NOMO-1 treated with dmso at 0.1 percent for 144 hours (cell line): Measurements from ENCODE around the gene GALE.
A peak's percentile ranks its signal among the peaks of the same experiment; 100 is the strongest.
"Not testable (repeated sequence)": the region's sequence is repeated elsewhere in the genome, so short reads cannot be mapped to it uniquely, and the experiment has no call there.

Experiments
- DNase-seq: peaks from one replicate; lab custom pipeline; 2025; ENCODE audit not compliant: unreplicated experiment; lab: John Stamatoyannopoulos, UW

Gene GALE

GRCh38 chr1:23800400-23801337, at the start of gene GALE:
GALE (minus strand) TSS chr1:23800754; CDS start chr1:23799007, 1,747 bp downstream.
- DNase-seq, result peak; percentile 94

- no peak for DNase-seq
These were observed 48.4 kb upstream of the GALE start for GRCh38 chr1:23848673-23849616.

GRCh38 chr1:23847482-23848095, 47.0 kb upstream of the GALE start:
- DNase-seq, result not testable (repeated sequence)

- no peak for DNase-seq
These were observed 44.6 kb upstream of the GALE start for GRCh38 chr1:23845163-23845562.

- no peak for DNase-seq
These were observed 43.1 kb upstream of the GALE start for GRCh38 chr1:23843644-23844043.

- DNase-seq, result peak; percentile 31
These were observed 37.9 kb upstream of the GALE start for GRCh38 chr1:23838401-23838866.

- no peak for DNase-seq
These were observed 37.4 kb upstream of the GALE start for GRCh38 chr1:23837908-23838307.

GRCh38 chr1:23836037-23836436, 35.5 kb upstream of the GALE start:
- DNase-seq, result no peak

GRCh38 chr1:23834156-23834555, 33.6 kb upstream of the GALE start:
- DNase-seq, result not testable (repeated sequence)

- DNase-seq, result no peak
These were observed 27.2 kb upstream of the GALE start for GRCh38 chr1:23827717-23828116.

GRCh38 chr1:23826590-23826989, 26.0 kb upstream of the GALE start:
- not testable (repeated sequence) for DNase-seq

GRCh38 chr1:23825762-23826522, 25.4 kb upstream of the GALE start:
- no peak for DNase-seq

GRCh38 chr1:23825076-23825761, 24.7 kb upstream of the GALE start, which contains the start of gene HMGCL:
HMGCL (minus strand) TSS chr1:23825429; CDS start chr1:23825415, 14 bp downstream.
- peak; percentile 88 for DNase-seq

GRCh38 chr1:23824711-23825075, 24.1 kb upstream of the GALE start:
- DNase-seq, result no peak

- DNase-seq, result no peak
These were observed 23.2 kb upstream of the GALE start for GRCh38 chr1:23823767-23824166.

- DNase-seq, result no peak
These were observed 17.1 kb upstream of the GALE start for GRCh38 chr1:23817633-23818032.

- no peak for DNase-seq
These were observed 16.4 kb upstream of the GALE start for GRCh38 chr1:23816906-23817305.

- no peak for DNase-seq
These were observed 15.8 kb upstream of the GALE start for GRCh38 chr1:23816361-23816760.

GRCh38 chr1:23814016-23814415, 13.5 kb upstream of the GALE start:
- no peak for DNase-seq
